SK-N-SH (cell line): Measurements from ENCODE around the gene ETV6. TPM values are rescaled to one million over a fixed set of nuclear protein-coding genes. Genes with fewer than 3 reads are reported as not detected.

Experiments
- CTCF ChIA-PET: fragments of 300-600, 350-600 bp; formaldehyde crosslinking; extraction: SDS; loops from one replicate; lab custom pipeline; 2021; lab: Yijun Ruan, JAX
- POLR2A ChIA-PET: fragments of 350-600 bp; sonication (Branson Sonifier 250); formaldehyde crosslinking; extraction: SDS; loops from one replicate; lab custom pipeline; 2020; ENCODE audit warnings: antibody characterized with exemption, inconsistent platforms; lab: Yijun Ruan, JAX
- DNase-seq: peaks from one replicate; pipeline ENCODE4 v3.0.0; 2012
- H2AFZ ChIP-seq: fragments of 200-600 bp; sonication (generic); 2 replicates; pipeline ENCODE4 v1.8.1; 2016; ENCODE audit warnings: antibody characterized with exemption, mild to moderate bottlenecking, low read depth
- H3F3A ChIP-seq: fragments of 200-600 bp; sonication (generic); replicated peaks from 2 replicates; pipeline ENCODE3; 2016; ENCODE audit warnings: antibody characterized with exemption, mild to moderate bottlenecking; ENCODE audit not compliant: insufficient read depth
- H3K27ac ChIP-seq, 2 experiments: fragments of 200-500 bp in 1 of 2; fragments of 200-600 bp in 1 of 2; sonication (Bioruptor generic) in 1 of 2; sonication (generic), shearing (Covaris generic) in 1 of 2; 2 replicates each; pipeline versions ENCODE4 v1.5.1 to v1.6.1; 2014 to 2016; ENCODE audit warnings: low read depth in 2 of 2, inconsistent platforms in 1 of 2, low read length in 1 of 2, mild to moderate bottlenecking in 1 of 2, mixed read lengths in 1 of 2
- H3K27me3 ChIP-seq: fragments of 200-600 bp; sonication (generic), shearing (Covaris generic); 2 replicates; pipeline ENCODE4 v1.6.1; 2016; ENCODE audit warnings: mixed run types; ENCODE audit not compliant: insufficient read depth
- H3K36me3 ChIP-seq, 2 experiments: fragments of 200-500 bp in 1 of 2; fragments of 200-600 bp in 1 of 2; sonication (Bioruptor generic) in 1 of 2; sonication (generic) in 1 of 2; replicated peaks in 1 of 2; 2 replicates each; pipeline versions ENCODE3 to v1.5.1; 2014 to 2016; ENCODE audit warnings: low read length in 1 of 2, mild to moderate bottlenecking in 1 of 2; ENCODE audit not compliant: insufficient read depth in 2 of 2, control insufficient read depth in 1 of 2
- H3K4me1 ChIP-seq, 2 experiments: fragments of 200-500 bp in 1 of 2; fragments of 200-600 bp in 1 of 2; sonication (Bioruptor generic) in 1 of 2; sonication (generic), shearing (Covaris generic) in 1 of 2; 2 replicates each; pipeline versions ENCODE4 v1.5.1 to v1.6.1; 2014 to 2016; ENCODE audit warnings: low read depth in 1 of 2, low read length in 1 of 2, mixed run types in 1 of 2; ENCODE audit not compliant: insufficient read depth in 2 of 2, control insufficient read depth in 1 of 2
- H3K4me2 ChIP-seq: fragments of 200-600 bp; sonication (generic), shearing (Covaris generic); 2 replicates; pipeline ENCODE4 v1.6.1; 2017; ENCODE audit warnings: mixed run types
- H3K4me3 ChIP-seq, 2 experiments: fragments of 200-500 bp in 1 of 2; fragments of 200-600 bp in 1 of 2; sonication (Bioruptor generic) in 1 of 2; sonication (generic), shearing (Covaris generic) in 1 of 2; 2 replicates each; pipeline versions ENCODE4 v1.5.1 to v1.8.1; 2014 to 2016; ENCODE audit warnings: low read depth in 2 of 2, inconsistent platforms in 1 of 2, low read length in 1 of 2, mild to moderate bottlenecking in 1 of 2, mixed read lengths in 1 of 2, moderate library complexity in 1 of 2
- H3K79me2 ChIP-seq: fragments of 200-600 bp; sonication (generic); 2 replicates; pipeline ENCODE4 v1.8.1; 2017; ENCODE audit warnings: mild to moderate bottlenecking; ENCODE audit not compliant: insufficient read depth
- H3K9ac ChIP-seq: fragments of 200-600 bp; sonication (generic); 2 replicates; pipeline ENCODE4 v1.6.1; 2017; ENCODE audit warnings: mixed run types
- H3K9me2 ChIP-seq: fragments of 200-600 bp; sonication (generic); 2 replicates; pipeline ENCODE4 v1.6.1; 2017; ENCODE audit warnings: mixed run types
- H3K9me3 ChIP-seq: fragments of 200-600 bp; sonication (generic); 2 replicates; pipeline ENCODE4 v1.6.1; 2017; ENCODE audit warnings: mixed run types, mild to moderate bottlenecking, moderate library complexity
- H4K20me1 ChIP-seq: fragments of 200-600 bp; sonication (generic); 2 replicates; pipeline ENCODE4 v1.6.1; 2017; ENCODE audit warnings: mild to moderate bottlenecking, mixed run types; ENCODE audit not compliant: insufficient read depth
- ELF1 ChIP-seq: IDR thresholded peaks from 2 replicates; pipeline ENCODE4 v1.4.0; 2012
- FOSL2 ChIP-seq: IDR thresholded peaks from 2 replicates; pipeline ENCODE4 v1.4.0; 2012; ENCODE audit warnings: low read depth, mild to moderate bottlenecking, moderate library complexity, borderline replicate concordance
- GABPA ChIP-seq: IDR thresholded peaks from 2 replicates; pipeline ENCODE4 v1.4.0; 2012; ENCODE audit warnings: low read depth, mild to moderate bottlenecking
- MAX ChIP-seq: IDR thresholded peaks from 2 replicates; pipeline ENCODE4 v1.4.0; 2012; ENCODE audit warnings: low read depth
- MEF2A ChIP-seq: IDR thresholded peaks from 2 replicates; pipeline ENCODE4 v1.4.0; 2012; ENCODE audit warnings: low read depth, borderline replicate concordance
- MXI1 ChIP-seq: IDR thresholded peaks from 2 replicates; pipeline ENCODE4 v1.6.1; 2012; ENCODE audit warnings: mild to moderate bottlenecking, low read depth, low read length, improper control_type of control experiment
- NRF1 ChIP-seq: IDR thresholded peaks from 2 replicates; pipeline ENCODE4 v1.6.1; 2012; ENCODE audit warnings: low read depth, mild to moderate bottlenecking, low read length
- REST ChIP-seq: IDR thresholded peaks from 2 replicates; pipeline ENCODE4 v1.6.1; 2012; ENCODE audit warnings: mild to moderate bottlenecking, low read depth, low read length, moderate library complexity
- TAF1 ChIP-seq: IDR thresholded peaks from 2 replicates; pipeline ENCODE4 v1.6.1; 2012; ENCODE audit warnings: low read depth, mild to moderate bottlenecking, low read length, moderate library complexity, borderline replicate concordance
- TEAD4 ChIP-seq: IDR thresholded peaks from 2 replicates; pipeline ENCODE4 v1.4.0; 2012; ENCODE audit warnings: mild to moderate bottlenecking, borderline replicate concordance; ENCODE audit not compliant: insufficient read depth
- ZBTB33 ChIP-seq: IDR thresholded peaks from 2 replicates; pipeline ENCODE4 v1.4.0; 2012; ENCODE audit warnings: low read depth, borderline replicate concordance
- WGBS: methylation state at CpG from one replicate; pipeline ENCODE4 v1.1.6; 2017; ENCODE audit warnings: low lambda C conversion rate; 5-methylcytosine and 5-hydroxymethylcytosine counted together
- polyA plus RNA-seq, 3 experiments: library from polyadenylated mRNA; depleted of rRNA; stranded (reverse); fragments of >200 nt; gene quantifications; 2 replicates each; pipeline ENCODE4 v1.2.3, GENCODE V29; 2012

The ETV6 gene
- polyA plus RNA-seq, 1 of the 3 experiments (the other 2 are of a cell fraction) = 4.0 TPM

- POLR2A ChIA-PET = interaction anchor here (1.4 kb wide), 1 partner anchor 114 kb away, joined by 3 read pairs; no protein-coding TSS in a partner anchor
- CTCF ChIA-PET = interaction anchor here (0.9 to 1.4 kb wide), 2 partner anchors 12 kb away, joined by 3 to 4 read pairs; no protein-coding TSS in a partner anchor
- H3K9me2 ChIP-seq = no peaks in the 10 kb centered on the region
- H3F3A ChIP-seq = peaks cover 20% of the 10 kb centered on the region
- peak overlapping the region; percentile 38; the same call in 1 of the 2 replicates for H3K9ac ChIP-seq
- TF ChIP-seq NRF1 = no peak
- no peak for TF ChIP-seq MEF2A
- TF ChIP-seq TEAD4 = no peak
- TF ChIP-seq ELF1 = no peak
- TF ChIP-seq GABPA = no peak
- no peak for TF ChIP-seq TAF1
- no peak for TF ChIP-seq MXI1
- TF ChIP-seq MAX = no peak
- no peak for TF ChIP-seq FOSL2
- no peak for TF ChIP-seq ZBTB33
- TF ChIP-seq REST = no peak
- TF ChIP-seq, all 33 proteins: peak for 0
- Histone ChIP-seq H3K79me2 (peaks cover 35% of the 10 kb centered on the region; the same call in 1 of the 2 replicates), H3K4me2 (peak overlapping the region; percentile 37; the same call in 1 of the 2 replicates), H3K4me3 (no peak overlapping the region), H3K9me3 (no peaks in the 10 kb centered on the region), H3K4me1 (peaks cover 24 to 50% of the 10 kb centered on the region in 2 experiments), H2AFZ (no peak overlapping the region), H3K36me3 (peaks cover 0 to 5% of the 10 kb centered on the region in 2 experiments), H4K20me1 (no peaks in the 10 kb centered on the region), H3K27me3 (no peaks in the 10 kb centered on the region), H3K27ac (peak overlapping the region in 1 of 2 experiments; percentile 89; a peak in 3 of 4 replicates)
- WGBS = 89% methylated on average over 9 of the region's 9 CpGs
- no peak for DNase-seq
Observed at GRCh38 chr12:11762723-11763326, 113.4 kb downstream of the ETV6 start.
